H7 (cell line): ENCODE results near the gene BCL10. TPM values are rescaled to one million over a fixed set of nuclear protein-coding genes. Genes with fewer than 3 reads are reported as not detected.

Source experiments
- DNase-seq: peaks from one replicate; pipeline ENCODE4 v3.0.0; 2012
- H3K27me3 ChIP-seq: 2 replicates; pipeline ENCODE4 v1.6.0; 2011; ENCODE audit warnings: mild to moderate bottlenecking, low read length; ENCODE audit not compliant: control insufficient read depth, insufficient read depth
- H3K36me3 ChIP-seq: replicated peaks from 2 replicates; pipeline ENCODE4 v1.5.1; 2011; ENCODE audit warnings: low read length; ENCODE audit not compliant: control insufficient read depth, insufficient read depth
- H3K4me3 ChIP-seq: 2 replicates; pipeline ENCODE4 v1.5.1; 2011; ENCODE audit warnings: low read depth, mild to moderate bottlenecking, control low read depth, low read length, moderate library complexity; ENCODE audit not compliant: insufficient read depth
- total RNA-seq: library from RNA; depleted of rRNA; stranded (reverse); fragments of >200 nt; shearing (Covaris generic); gene quantifications from 2 replicates; pipeline ENCODE4 v1.2.3, GENCODE V29; 2014

Gene BCL10
- total RNA-seq, 1 experiment from 2014 or later: 23.0 TPM

- DNase-seq: no peak
- Histone ChIP-seq H3K27me3 (no peaks in the 10 kb centered on the region), H3K36me3 (no peaks in the 10 kb centered on the region)
Observed at GRCh38 chr1:85284202-85284601, 7.8 kb upstream of the BCL10 start.

GRCh38 chr1:85283475-85284199, 7.2 kb upstream of the BCL10 start:
- Histone ChIP-seq H3K4me3 (no peak overlapping the region), H3K27me3 (no peaks in the 10 kb centered on the region)
- DNase-seq: peak; percentile 55

More at GRCh38 chr1:85284202-85284601, 7.8 kb upstream of the BCL10 start:
- H3K4me3 ChIP-seq: no peak overlapping the region

GRCh38 chr1:85282424-85282823, 6.0 kb upstream of the BCL10 start:
- H3K4me3 ChIP-seq: no peak overlapping the region
- no peaks in the 10 kb centered on the region for H3K27me3 ChIP-seq
- H3K36me3 ChIP-seq: no peaks in the 10 kb centered on the region
- DNase-seq: peak; percentile 83

More at GRCh38 chr1:85283475-85284199, 7.2 kb upstream of the BCL10 start:
- H3K36me3 ChIP-seq: no peaks in the 10 kb centered on the region

GRCh38 chr1:85280636-85281035, 4.2 kb upstream of the BCL10 start:
- Histone ChIP-seq H3K4me3 (no peak overlapping the region), H3K36me3 (no peaks in the 10 kb centered on the region), H3K27me3 (no peaks in the 10 kb centered on the region)
- DNase-seq: no peak

GRCh38 chr1:85279458-85280080, 3.1 kb upstream of the BCL10 start:
- H3K27me3 ChIP-seq: no peaks in the 10 kb centered on the region
- no peak overlapping the region for H3K4me3 ChIP-seq
- DNase-seq: no peak
- H3K36me3 ChIP-seq: no peaks in the 10 kb centered on the region

GRCh38 chr1:85278853-85279314, 2.5 kb upstream of the BCL10 start:
- no peak for DNase-seq
- no peaks in the 10 kb centered on the region for H3K27me3 ChIP-seq
- no peaks in the 10 kb centered on the region for H3K36me3 ChIP-seq
- H3K4me3 ChIP-seq: no peak overlapping the region

GRCh38 chr1:85277802-85278201, 1.4 kb upstream of the BCL10 start:
- H3K4me3 ChIP-seq: no peak overlapping the region
- DNase-seq: no peak
- H3K36me3 ChIP-seq: no peaks in the 10 kb centered on the region
- no peaks in the 10 kb centered on the region for H3K27me3 ChIP-seq

- Histone ChIP-seq H3K4me3 (peak overlapping the region; percentile 35), H3K36me3 (no peaks in the 10 kb centered on the region), H3K27me3 (no peaks in the 10 kb centered on the region)
- DNase-seq: no peak
Observed at GRCh38 chr1:85276978-85277639, 677 bp upstream of the BCL10 start.

GRCh38 chr1:85275701-85276214, 674 bp downstream of the BCL10 start:
- peaks cover 3% of the 10 kb centered on the region for H3K36me3 ChIP-seq
- H3K4me3 ChIP-seq: peak overlapping the region; percentile 63
- H3K27me3 ChIP-seq: no peaks in the 10 kb centered on the region
- peak; percentile 49 for DNase-seq

GRCh38 chr1:85274969-85275453, 1.4 kb downstream of the BCL10 start:
- DNase-seq: no peak
- Histone ChIP-seq H3K4me3 (0 out of 2 replicates have a peak overlapping the region, but pooled peaks have one; percentile 63), H3K36me3 (peaks cover 7% of the 10 kb centered on the region)

GRCh38 chr1:85273397-85273796, 3.0 kb downstream of the BCL10 start:
- Histone ChIP-seq H3K4me3 (no peak overlapping the region), H3K36me3 (peaks cover 10% of the 10 kb centered on the region), H3K27me3 (no peaks in the 10 kb centered on the region)
- DNase-seq: no peak

More at GRCh38 chr1:85274969-85275453, 1.4 kb downstream of the BCL10 start:
- H3K27me3 ChIP-seq: no peaks in the 10 kb centered on the region

GRCh38 chr1:85268801-85269585, 7.4 kb downstream of the BCL10 start:
- Histone ChIP-seq H3K4me3 (no peak overlapping the region), H3K36me3 (peaks cover 15% of the 10 kb centered on the region), H3K27me3 (no peaks in the 10 kb centered on the region)
- DNase-seq: no peak

- Histone ChIP-seq H3K4me3 (no peak overlapping the region), H3K27me3 (no peaks in the 10 kb centered on the region), H3K36me3 (peaks cover 15% of the 10 kb centered on the region)
- DNase-seq: no peak
Observed at GRCh38 chr1:85267313-85267712, 9.1 kb downstream of the BCL10 start.

- H3K4me3 ChIP-seq: no peak overlapping the region
- no peak for DNase-seq
- H3K36me3 ChIP-seq: peaks cover 8% of the 10 kb centered on the region
- H3K27me3 ChIP-seq: no peaks in the 10 kb centered on the region
Observed at GRCh38 chr1:85264150-85264549, 12.3 kb downstream of the BCL10 start.
